H9 (cell line): ENCODE results near the gene FAM193A. TPM values are rescaled to one million over a fixed set of nuclear protein-coding genes. Genes with fewer than 3 reads are reported as not detected.
A peak's percentile ranks its signal among the peaks of the same experiment; 100 is the strongest.

ENCODE experiments used
- DNase-seq: peaks from one replicate; pipeline ENCODE4 v3.0.0-alpha.2; 2017
- H2AFZ ChIP-seq: one replicate; pipeline ENCODE4 v1.6.1; 2013; ENCODE audit warnings: mild to moderate bottlenecking, low read length, control low read depth, moderate library complexity
- H2AK5ac ChIP-seq: 2 replicates; pipeline ENCODE4 v1.6.1; 2013; ENCODE audit warnings: low read length, control low read depth, mixed read lengths; ENCODE audit not compliant: insufficient read length
- H2BK120ac ChIP-seq: one replicate; pipeline ENCODE4 v1.6.1; 2013; ENCODE audit warnings: low read depth, mild to moderate bottlenecking, low read length, control low read depth, inconsistent platforms; ENCODE audit not compliant: poor library complexity, severe bottlenecking
- H2BK12ac ChIP-seq: 2 replicates; pipeline ENCODE4 v1.6.1; 2013; ENCODE audit warnings: low read length, control low read depth, mixed read lengths, low read depth; ENCODE audit not compliant: insufficient read length
- H2BK15ac ChIP-seq: 2 replicates; pipeline ENCODE4 v1.6.1; 2013; ENCODE audit warnings: low read depth, low read length, control low read depth
- H2BK20ac ChIP-seq: one replicate; pipeline ENCODE4 v1.6.1; 2013; ENCODE audit warnings: low read depth, mild to moderate bottlenecking, low read length, control low read depth, inconsistent platforms; ENCODE audit not compliant: poor library complexity, severe bottlenecking
- H2BK5ac ChIP-seq: 2 replicates; pipeline ENCODE4 v1.6.1; 2013; ENCODE audit warnings: low read length, control low read depth, mixed read lengths; ENCODE audit not compliant: insufficient read length
- H3K14ac ChIP-seq: 2 replicates; pipeline ENCODE4 v1.6.1; 2013; ENCODE audit warnings: low read length, control low read depth; ENCODE audit not compliant: insufficient read depth
- H3K18ac ChIP-seq: 2 replicates; pipeline ENCODE4 v1.6.1; 2013; ENCODE audit warnings: low read depth, mild to moderate bottlenecking, mixed read lengths, low read length, control low read depth; ENCODE audit not compliant: insufficient read length
- H3K23ac ChIP-seq: 2 replicates; pipeline ENCODE4 v1.6.1; 2013; ENCODE audit warnings: low read length, control low read depth, mixed read lengths, low read depth; ENCODE audit not compliant: insufficient read length
- H3K23me2 ChIP-seq: 2 replicates; pipeline ENCODE4 v1.6.1; 2013; ENCODE audit warnings: low read depth, mild to moderate bottlenecking, mixed read lengths, low read length, control low read depth; ENCODE audit not compliant: insufficient read length, poor library complexity, severe bottlenecking
- H3K27ac ChIP-seq: 2 replicates; pipeline ENCODE4 v1.5.1; 2013; ENCODE audit warnings: low read length, control low read depth, mixed read lengths, low read depth; ENCODE audit not compliant: insufficient read length
- H3K27me3 ChIP-seq: 2 replicates; pipeline ENCODE4 v1.6.1; 2013; ENCODE audit warnings: low read length, control low read depth, inconsistent platforms; ENCODE audit not compliant: insufficient read depth
- H3K4ac ChIP-seq: 2 replicates; pipeline ENCODE4 v1.6.1; 2013; ENCODE audit warnings: low read depth, mild to moderate bottlenecking, control low read depth, inconsistent platforms, low read length, moderate library complexity
- H3K4me1 ChIP-seq: 2 replicates; pipeline ENCODE4 v1.6.1; 2013; ENCODE audit warnings: low read length, control low read depth, inconsistent platforms; ENCODE audit not compliant: insufficient read depth
- H3K4me2 ChIP-seq: 2 replicates; pipeline ENCODE4 v1.6.1; 2013; ENCODE audit warnings: low read length, control low read depth, mixed read lengths; ENCODE audit not compliant: insufficient read length, insufficient read depth
- H3K56ac ChIP-seq: 2 replicates; pipeline ENCODE4 v1.6.1; 2013; ENCODE audit warnings: low read depth, mild to moderate bottlenecking, mixed read lengths, low read length, control low read depth; ENCODE audit not compliant: insufficient read length
- H3K79me1 ChIP-seq: 2 replicates; pipeline ENCODE4 v1.6.1; 2013; ENCODE audit warnings: low read depth, mild to moderate bottlenecking, moderate library complexity, low read length, control low read depth, inconsistent platforms; ENCODE audit not compliant: insufficient read depth, poor library complexity, severe bottlenecking
- H3K79me2 ChIP-seq: 2 replicates; pipeline ENCODE4 v1.6.1; 2013; ENCODE audit warnings: low read length, control low read depth, inconsistent platforms; ENCODE audit not compliant: insufficient read depth
- H3K9ac ChIP-seq: 2 replicates; pipeline ENCODE4 v1.6.1; 2013; ENCODE audit warnings: low read length, control low read depth, mixed read lengths; ENCODE audit not compliant: insufficient read length; ENCODE audit errors: extremely low read depth
- H3K9me3 ChIP-seq: one replicate; pipeline ENCODE4 v1.6.1; 2013; ENCODE audit warnings: low read depth, low read length, inconsistent platforms; ENCODE audit not compliant: control insufficient read depth
- H3T11ph ChIP-seq: one replicate; pipeline ENCODE4 v1.6.1; 2013; ENCODE audit warnings: mild to moderate bottlenecking, low read length, control low read depth, inconsistent platforms
- H4K20me1 ChIP-seq: one replicate; pipeline ENCODE4 v1.6.1; 2013; ENCODE audit not compliant: control insufficient read depth, insufficient read length, insufficient read depth
- H4K5ac ChIP-seq: 2 replicates; pipeline ENCODE4 v1.6.1; 2013; ENCODE audit warnings: low read depth, mild to moderate bottlenecking, mixed read lengths, low read length, control low read depth; ENCODE audit not compliant: insufficient read length
- H4K8ac ChIP-seq: replicated peaks from 2 replicates; pipeline ENCODE4 v1.6.1; 2013; ENCODE audit warnings: low read length, control low read depth, mixed read lengths, low read depth; ENCODE audit not compliant: insufficient read length
- H4K91ac ChIP-seq: 2 replicates; pipeline ENCODE4 v1.6.1; 2013; ENCODE audit warnings: low read depth, mild to moderate bottlenecking, moderate library complexity, mixed read lengths, low read length, control low read depth; ENCODE audit not compliant: insufficient read length
- H3K27ac Mint-ChIP-seq, 3 experiments: 2 replicates in 2 of 3; 3 replicates in 1 of 3; pipeline ENCODE4 v1.8.0; 2020 to 2021; ENCODE audit warnings: mixed read lengths in 3 of 3, mild to moderate bottlenecking in 1 of 3, moderate library complexity in 1 of 3
- H3K27me3 Mint-ChIP-seq: 2 replicates; pipeline ENCODE4 v1.8.0; 2021; ENCODE audit warnings: low read depth, mild to moderate bottlenecking, moderate library complexity, mixed read lengths
- H3K36me3 Mint-ChIP-seq, 3 experiments: 2 replicates in 2 of 3; 3 replicates in 1 of 3; pipeline ENCODE4 v1.8.0; 2020 to 2021; ENCODE audit warnings: low read depth in 3 of 3, mixed read lengths in 3 of 3; ENCODE audit not compliant: insufficient read depth in 1 of 3
- H3K4me1 Mint-ChIP-seq, 2 experiments: 2 replicates each; pipeline ENCODE4 v1.8.0; 2020; ENCODE audit warnings: mixed read lengths in 2 of 2
- H3K4me3 Mint-ChIP-seq, 2 experiments: 2 replicates in 1 of 2; 3 replicates in 1 of 2; pipeline ENCODE4 v1.8.0; 2020 to 2021; ENCODE audit warnings: mild to moderate bottlenecking in 2 of 2, mixed read lengths in 2 of 2, moderate library complexity in 1 of 2
- H3K9me3 Mint-ChIP-seq, 2 experiments: 2 replicates in 1 of 2; 3 replicates in 1 of 2; pipeline ENCODE4 v1.8.0; 2020; ENCODE audit warnings: mild to moderate bottlenecking in 2 of 2, mixed read lengths in 2 of 2, moderate library complexity in 1 of 2
- WGBS: extraction: QIAGEN DNeasy Blood & Tissue Kit; methylation state at CpG from one replicate; pipeline ENCODE4 v1.1.7; 2013; ENCODE audit warnings: missing lambda C conversion rate, low lambda C conversion rate, mixed read lengths; ENCODE audit not compliant: insufficient read length; ENCODE audit errors: extremely low coverage; 5-methylcytosine and 5-hydroxymethylcytosine counted together
- total RNA-seq: library from RNA; stranded (reverse); gene quantifications from 2 replicates; pipeline ENCODE4 v1.2.1, GENCODE V29; 2021
- TF ChIP-seq, protein P1 (sequence below): fragments of 200-600 bp; sonication (generic); conservative IDR thresholded peaks from 3 replicates; pipeline ENCODE4 v1.8.0; 2021; ENCODE audit warnings: antibody characterized with exemption, mild to moderate bottlenecking

The FAM193A gene
- total RNA-seq, 1 experiment from 2014 or later = 36.9 TPM

DNA sequence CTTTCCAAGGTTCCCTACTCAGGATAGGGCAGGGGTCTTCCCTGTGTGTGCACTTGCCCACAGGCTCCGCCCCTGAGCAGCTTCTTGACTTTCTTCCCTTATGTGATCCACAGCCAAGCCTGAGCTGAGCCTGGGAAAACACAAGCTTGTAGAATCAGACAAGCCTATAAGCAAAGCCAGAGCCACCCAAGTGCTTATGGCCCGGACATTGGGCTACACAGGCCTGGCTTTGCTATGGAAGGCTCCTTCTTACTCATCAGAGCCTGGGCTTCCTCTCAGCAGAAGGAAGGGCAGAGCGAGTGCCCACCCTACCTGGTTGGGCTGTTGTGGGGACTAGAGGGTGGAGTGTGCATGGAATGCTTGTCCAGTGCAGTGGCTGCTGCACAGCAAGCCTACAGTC, 221.0 kb downstream of the FAM193A start:
- Histone ChIP-seq H3K27ac (no peak overlapping the region), H2BK5ac (no peak overlapping the region), H4K8ac (no peak overlapping the region), H4K91ac (no peak overlapping the region), H3K56ac (no peak overlapping the region), H2BK12ac (no peak overlapping the region), H3T11ph (no peak overlapping the region), H3K23me2 (peaks cover 4% of the 10 kb centered on the region), H4K20me1 (no peaks in the 10 kb centered on the region), H2AK5ac (no peak overlapping the region), H3K79me2 (peaks cover 2% of the 10 kb centered on the region; the same call in 1 of the 2 replicates), H3K23ac (no peak overlapping the region), H3K4ac (no peak overlapping the region), H4K5ac (no peak overlapping the region), H2AFZ (no peak overlapping the region), H2BK15ac (no peak overlapping the region), H3K9ac (no peak overlapping the region), H3K18ac (no peak overlapping the region), H2BK120ac (no peak overlapping the region), H3K79me1 (no peaks in the 10 kb centered on the region), H3K9me3 (no peaks in the 10 kb centered on the region), H3K14ac (no peak overlapping the region), H3K27me3 (no peaks in the 10 kb centered on the region), H3K4me2 (no peak overlapping the region), H3K4me1 (no peaks in the 10 kb centered on the region), H2BK20ac (no peak overlapping the region)
- TF ChIP-seq, protein P1, sequence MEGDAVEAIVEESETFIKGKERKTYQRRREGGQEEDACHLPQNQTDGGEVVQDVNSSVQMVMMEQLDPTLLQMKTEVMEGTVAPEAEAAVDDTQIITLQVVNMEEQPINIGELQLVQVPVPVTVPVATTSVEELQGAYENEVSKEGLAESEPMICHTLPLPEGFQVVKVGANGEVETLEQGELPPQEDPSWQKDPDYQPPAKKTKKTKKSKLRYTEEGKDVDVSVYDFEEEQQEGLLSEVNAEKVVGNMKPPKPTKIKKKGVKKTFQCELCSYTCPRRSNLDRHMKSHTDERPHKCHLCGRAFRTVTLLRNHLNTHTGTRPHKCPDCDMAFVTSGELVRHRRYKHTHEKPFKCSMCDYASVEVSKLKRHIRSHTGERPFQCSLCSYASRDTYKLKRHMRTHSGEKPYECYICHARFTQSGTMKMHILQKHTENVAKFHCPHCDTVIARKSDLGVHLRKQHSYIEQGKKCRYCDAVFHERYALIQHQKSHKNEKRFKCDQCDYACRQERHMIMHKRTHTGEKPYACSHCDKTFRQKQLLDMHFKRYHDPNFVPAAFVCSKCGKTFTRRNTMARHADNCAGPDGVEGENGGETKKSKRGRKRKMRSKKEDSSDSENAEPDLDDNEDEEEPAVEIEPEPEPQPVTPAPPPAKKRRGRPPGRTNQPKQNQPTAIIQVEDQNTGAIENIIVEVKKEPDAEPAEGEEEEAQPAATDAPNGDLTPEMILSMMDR = no peak
- Mint-ChIP-seq H3K4me1 (peaks cover 22 to 35% of the 10 kb centered on the region in 2 experiments), H3K27me3 (no peaks in the 10 kb centered on the region), H3K4me3 (peak overlapping the region; percentile 3 to 75; a peak in 3 of 5 replicates), H3K9me3 (0 out of 5 replicates have a peak, but pooled peaks cover 0 to 2% of the 10 kb centered on the region in 2 experiments), H3K36me3 (peaks cover 0 to 4% (median 2%) of the 10 kb centered on the region in 3 experiments; a peak in 1 of 7 replicates), H3K27ac (no peak overlapping the region; a peak in 1 of 7 replicates)
- DNase-seq = no peak
- WGBS = no CpG with 5 or more reads among the region's 3 CpGs
